Iris pigment epithelial cell (primary cell): ENCODE results near the gene CDK9.

Experiments
- DNase-seq: peaks from one replicate; pipeline ENCODE4 v3.0.0-alpha.2; 2011; ENCODE audit warnings: low read depth

The CDK9 gene

DNA sequence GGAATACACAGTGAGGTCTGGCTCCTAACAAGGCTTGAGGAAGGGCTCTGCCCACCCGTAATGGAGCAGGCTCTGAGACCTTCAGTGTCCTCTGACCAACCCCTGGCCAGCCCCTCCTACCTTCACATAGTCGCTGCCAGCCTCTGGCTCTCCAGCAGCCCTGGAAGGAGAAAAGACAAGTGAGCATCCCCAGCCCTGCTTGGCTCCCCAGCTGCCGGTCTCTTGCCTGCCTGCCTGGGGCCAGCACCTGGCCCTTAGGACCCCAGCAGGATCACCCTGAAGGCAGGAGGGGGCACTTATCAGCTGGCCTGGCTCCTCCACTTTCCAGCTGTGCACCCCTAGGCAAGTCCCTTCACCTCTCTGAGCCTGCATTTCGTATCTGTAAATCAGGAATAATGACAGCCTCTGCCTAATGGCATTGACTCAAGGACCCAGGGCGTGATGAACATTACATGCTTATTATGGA lies 24.3 kb upstream of the CDK9 start:
- no peak for DNase-seq

DNA sequence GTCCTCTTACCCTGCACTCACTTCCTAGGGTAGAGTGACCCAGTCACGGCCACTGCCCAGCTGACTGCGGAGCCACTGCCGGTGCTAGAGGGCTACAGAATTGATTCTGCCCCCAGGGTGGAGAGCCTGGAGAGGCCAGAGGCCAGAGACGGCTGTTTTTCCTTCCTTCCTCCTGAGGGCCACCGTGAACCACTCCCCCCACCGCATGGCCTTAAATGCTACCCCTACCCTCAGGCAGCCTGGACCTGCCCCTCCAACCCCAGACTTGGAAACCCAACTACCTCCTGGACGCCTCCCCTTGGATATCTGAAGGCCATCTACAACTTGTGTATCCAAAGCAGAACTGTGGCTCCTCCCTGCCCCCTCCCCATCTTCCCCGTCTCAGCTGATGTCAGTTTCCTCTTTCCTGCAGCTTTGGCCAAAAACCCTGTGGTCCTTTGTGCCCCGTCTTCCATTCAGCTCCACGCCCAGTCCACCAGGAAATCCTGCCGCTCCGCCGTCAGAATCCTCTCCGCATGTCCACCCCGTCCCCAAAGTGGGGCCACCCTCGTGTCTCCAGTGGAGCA lies 23.6 kb upstream of the CDK9 start:
- no peak for DNase-seq

DNA sequence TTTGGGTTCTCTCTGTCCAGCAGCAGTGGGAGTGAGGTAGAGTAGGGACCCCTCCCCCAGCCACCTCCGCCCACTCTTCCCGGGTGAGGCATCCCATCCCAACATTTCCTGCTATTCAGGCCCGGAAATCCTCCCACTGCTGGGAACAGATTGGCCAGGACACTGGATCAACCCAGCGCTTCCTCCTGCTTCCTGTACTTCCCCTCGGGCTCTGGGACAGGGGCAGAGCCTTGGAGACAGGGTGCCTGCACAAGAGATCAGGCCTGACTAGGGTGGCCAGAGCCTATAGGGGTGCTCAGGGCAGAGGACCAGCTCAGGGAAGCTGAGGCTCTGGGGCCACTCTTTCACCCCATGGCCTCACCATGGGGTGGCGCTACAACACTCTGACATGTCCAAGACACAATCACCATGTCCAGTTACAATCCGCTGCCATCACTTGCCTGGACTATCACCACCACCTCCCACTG lies 21.9 kb upstream of the CDK9 start:
- DNase-seq, result no peak

DNA sequence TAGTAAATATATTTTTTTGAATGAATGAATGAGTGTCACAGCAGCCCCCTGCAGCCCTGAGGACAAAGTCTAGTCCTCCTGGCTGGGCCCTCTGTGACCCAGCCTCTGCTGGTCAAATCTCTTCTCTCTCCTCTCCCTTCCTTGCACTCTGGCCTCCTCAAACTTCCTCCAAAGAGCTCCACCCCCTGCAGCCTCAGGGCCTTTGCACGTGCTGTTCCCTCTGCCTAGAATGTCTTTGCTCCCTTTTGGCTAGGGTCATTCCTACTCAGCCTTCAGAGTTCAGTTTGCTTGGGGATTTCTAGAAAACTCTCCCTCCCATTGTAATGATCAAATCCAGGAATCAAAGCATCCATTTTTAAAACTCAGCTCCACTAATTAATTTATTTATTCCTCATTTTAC lies 20.4 kb upstream of the CDK9 start:
- no peak for DNase-seq

DNA sequence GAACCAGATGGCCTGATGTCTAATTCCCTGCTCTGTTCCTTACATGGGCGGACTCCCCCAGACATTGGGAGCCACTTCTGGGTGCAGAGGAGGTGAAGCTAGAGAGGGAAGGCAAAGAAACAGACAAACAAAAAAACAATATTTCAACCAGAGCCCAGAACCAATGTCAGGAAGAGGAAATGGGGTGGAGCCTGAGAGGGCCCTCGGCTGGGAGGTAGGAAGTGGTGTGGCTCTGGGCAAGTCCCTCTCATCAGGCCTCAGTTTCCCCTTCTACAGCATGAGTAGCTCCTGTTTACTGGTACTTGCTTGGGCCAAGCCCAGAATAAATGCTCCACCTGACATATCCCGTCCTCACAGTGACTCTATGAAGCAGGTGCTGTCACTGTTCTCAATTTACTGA lies 18.4 kb upstream of the CDK9 start:
- DNase-seq, result no peak

DNA sequence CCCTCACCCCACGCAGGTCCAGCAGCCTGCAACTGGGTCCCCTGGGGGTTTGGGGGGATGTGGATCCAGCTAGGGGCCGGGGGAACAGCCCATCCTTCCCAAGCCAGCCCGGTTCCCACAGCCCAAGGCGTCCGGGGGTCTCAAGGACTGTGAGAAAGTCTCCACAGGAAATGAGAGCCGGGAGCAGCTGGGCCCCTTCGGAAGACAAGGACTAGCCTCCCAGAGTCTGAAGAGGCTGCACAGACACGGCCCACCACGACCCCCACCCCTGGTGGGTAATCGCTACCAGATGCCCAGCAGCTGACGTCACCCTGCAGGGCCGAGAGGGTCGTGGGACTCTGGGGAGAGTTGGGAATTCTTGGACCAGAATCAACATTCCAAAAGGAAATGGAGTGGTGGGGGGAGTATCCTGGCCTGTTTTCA lies 17.9 kb upstream of the CDK9 start:
- no peak for DNase-seq

DNA sequence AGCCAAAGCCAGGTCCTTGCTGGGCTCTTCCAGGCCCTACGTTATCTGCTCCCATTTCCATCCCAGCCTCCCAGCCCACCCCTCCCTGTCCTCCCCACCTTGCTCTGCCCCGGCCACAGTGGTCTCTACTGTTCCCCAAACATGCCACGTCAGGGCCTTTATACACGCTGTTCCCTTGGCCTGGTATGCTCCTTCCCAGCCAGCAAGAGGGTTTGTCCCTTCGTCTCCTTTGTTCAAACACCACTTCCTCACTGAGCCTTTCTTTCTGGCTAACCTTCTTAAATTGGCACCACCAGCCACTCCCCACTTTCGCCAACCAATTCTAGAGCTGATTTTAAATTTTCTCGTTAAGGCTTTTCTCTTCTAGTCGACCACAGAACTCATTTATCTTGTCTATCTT lies 17.1 kb upstream of the CDK9 start:
- no peak for DNase-seq

DNA sequence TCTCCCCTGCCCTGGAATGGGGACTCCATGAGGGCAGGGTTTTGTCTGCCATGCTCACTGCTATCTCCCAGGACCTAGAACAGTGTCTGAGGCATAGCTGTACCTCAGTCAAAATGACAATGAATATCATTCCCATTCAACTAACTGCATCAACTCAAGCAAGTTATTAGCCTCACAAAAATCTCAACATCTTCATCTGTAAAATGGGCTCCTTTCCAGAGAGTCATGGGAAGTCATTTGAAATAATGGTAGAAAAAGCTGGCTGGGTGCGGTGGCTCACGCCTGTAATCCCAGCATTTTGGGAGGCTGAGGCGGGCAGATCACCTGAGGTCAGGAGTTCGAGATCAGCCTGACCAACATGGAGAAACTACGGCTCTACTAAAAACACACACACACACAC lies 16.7 kb upstream of the CDK9 start:
- DNase-seq, result no peak

DNA sequence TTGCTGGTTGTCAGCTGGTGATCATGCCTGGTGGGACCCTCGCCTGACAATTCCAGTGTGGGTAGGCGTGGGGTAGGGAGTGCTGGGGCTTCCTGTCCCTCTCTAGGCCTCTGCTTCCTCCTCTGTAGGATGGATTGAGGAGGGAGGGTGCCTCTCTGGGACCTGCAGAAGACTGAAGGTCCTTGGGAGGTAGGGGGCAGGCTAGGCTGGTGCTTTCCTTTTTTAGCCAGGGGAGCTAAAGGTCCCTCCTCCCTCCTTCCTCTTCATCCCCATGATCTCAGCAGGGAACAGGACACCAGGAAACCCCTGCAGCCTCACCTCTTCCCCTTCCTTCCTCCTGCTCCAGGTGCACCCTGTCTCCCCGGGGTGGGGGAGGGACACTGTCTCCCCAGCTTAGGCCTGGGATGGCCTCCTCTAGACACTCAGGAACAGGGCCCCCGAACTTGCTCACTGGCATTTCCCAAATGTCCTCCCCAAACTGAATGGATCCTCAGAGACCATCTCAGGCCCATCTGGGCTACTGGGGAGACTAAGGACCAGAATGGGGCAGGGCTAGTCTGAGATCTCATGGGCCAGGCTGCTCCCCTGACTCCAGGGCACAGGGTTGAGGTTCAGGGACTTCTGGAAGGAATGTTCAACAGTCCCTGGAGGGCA lies 15.8 kb upstream of the CDK9 start:
- no peak for DNase-seq

DNA sequence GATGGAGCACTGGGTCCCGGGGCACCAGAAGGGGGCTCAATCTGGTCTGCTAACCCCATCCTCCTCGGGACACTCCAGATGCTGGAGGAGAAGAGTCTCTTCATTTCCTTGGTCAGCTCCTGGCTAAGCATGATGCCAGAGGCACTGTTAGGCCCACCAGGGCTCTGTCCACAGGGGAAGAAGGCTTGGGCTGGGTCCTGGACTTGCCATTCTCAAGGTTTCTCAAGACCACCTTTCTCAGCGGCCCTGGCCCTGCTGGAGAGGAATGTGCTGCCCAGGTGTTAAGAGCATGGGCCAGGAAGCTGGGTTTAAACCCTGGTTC lies 15.3 kb upstream of the CDK9 start:
- DNase-seq, result no peak

DNA sequence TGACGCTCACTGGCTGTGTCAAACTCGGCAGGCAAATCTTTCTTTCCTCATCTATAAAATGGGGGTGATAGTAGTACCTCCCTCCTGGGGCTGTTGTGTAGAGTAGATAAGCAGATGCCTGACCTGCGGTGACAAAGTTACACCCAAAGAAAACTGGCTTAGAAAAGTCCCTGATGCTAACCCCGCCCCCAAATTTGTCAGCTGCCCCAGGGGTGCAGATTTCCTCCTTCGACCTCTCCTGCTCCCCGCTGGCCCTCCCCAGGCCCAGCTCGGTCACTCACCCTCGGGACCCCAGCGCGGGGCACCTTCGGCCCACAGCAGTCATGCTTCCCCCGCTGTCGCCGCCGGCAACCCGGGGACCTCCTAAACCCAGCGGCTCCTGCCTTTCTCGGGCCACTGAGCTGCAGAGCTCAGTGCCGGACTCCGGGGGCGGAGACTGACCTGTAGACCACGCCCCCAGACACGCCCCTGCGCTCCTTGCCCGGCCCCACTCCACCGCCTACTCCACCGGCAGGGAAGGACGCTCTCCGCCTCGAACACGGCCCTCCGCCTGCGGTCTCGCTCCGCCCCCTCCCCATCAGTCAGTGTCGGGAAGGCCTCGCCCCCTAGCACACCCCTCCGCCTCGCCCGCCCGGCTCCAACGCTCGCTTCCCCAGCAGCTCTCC lies 14.8 kb upstream of the CDK9 start:
- peak; percentile 99 for DNase-seq

DNA sequence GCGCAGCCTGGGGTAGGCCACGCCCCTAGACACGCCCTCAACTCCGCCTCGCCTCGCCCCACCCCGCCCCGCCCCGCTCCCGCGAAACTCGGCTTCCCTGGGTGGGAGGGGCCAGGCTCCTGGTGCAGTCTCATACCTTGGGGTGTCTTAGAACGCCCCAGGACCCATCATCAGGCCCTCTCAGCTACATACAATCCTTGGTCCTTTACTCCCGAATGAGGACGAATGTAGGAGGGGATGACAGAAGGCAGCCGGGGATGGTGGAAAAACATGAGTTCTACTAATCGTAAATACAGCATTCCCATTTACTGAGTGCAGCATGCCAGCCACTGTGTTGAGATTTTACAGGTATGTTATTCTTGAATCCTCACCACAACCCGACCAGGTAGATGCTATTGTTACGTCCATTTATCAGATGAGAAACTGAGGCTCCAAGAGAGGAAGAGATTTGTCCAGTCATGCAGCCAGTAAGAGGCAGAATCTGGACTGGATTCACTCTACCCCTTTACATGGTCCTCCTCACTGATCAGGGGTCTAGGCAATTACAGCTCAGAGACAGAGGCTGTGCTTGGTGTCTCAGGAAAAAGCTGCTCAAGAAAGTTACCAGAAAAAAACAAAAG lies 14.2 kb upstream of the CDK9 start:
- no peak for DNase-seq

DNA sequence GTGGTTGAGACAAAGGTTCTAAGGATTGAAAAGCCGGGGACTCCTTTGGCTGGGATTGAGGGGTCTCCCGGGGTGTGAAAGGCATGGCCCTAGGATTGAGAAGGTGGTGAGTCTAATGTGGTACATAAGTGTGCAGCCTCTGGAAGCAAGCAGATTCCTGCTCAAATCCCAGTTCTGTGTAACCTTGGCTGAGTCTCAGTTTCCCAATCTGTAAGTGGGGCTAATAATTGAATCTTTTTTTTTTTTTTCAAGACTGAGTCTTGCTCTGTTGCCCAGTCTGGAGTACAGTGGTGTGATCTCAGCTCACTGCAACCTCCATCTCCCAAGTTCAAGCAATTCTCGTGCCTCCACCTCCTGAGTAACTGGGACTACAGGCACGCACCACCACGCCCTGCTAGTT lies 13.2 kb upstream of the CDK9 start:
- no peak for DNase-seq

DNA sequence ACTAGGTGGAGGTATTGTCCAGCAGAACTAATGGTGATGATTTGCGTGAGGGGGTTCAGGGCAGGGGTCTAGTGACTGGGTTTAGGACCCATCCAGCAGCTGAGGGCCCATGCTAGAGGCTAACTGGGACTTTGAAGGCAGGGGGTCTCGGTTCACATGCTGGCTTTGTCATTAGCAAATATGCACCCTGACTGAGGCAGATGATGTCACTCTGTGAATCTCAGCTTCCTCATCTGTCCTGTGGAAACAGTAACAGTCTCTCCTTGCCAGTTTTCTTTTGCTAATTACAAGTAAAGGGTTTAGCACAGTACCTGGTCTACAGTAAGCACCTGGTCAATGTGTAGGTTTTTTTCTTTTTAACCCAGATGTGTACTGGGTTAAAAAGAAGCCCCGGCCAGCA lies 12.6 kb upstream of the CDK9 start:
- no peak for DNase-seq

DNA sequence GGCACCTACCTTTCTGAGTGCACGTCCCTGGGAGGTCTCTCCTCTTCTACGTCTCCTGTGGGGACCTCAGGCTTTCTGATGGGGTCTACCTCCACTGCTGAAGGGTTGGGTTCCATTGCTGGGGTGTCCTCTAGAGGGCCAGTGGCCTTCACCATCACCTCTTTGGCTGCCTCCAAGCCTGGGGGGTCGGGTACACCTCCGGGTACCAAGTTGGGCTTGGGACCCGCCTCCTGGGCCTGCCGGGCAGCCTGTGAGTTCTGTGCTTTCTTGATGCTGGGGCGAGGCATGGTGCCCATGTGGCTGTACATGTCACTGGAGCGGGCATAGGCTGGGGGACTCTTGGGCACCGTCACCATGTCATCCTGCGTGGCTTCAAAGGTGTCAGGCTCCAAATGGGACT lies 11.9 kb upstream of the CDK9 start:
- DNase-seq, result no peak

DNA sequence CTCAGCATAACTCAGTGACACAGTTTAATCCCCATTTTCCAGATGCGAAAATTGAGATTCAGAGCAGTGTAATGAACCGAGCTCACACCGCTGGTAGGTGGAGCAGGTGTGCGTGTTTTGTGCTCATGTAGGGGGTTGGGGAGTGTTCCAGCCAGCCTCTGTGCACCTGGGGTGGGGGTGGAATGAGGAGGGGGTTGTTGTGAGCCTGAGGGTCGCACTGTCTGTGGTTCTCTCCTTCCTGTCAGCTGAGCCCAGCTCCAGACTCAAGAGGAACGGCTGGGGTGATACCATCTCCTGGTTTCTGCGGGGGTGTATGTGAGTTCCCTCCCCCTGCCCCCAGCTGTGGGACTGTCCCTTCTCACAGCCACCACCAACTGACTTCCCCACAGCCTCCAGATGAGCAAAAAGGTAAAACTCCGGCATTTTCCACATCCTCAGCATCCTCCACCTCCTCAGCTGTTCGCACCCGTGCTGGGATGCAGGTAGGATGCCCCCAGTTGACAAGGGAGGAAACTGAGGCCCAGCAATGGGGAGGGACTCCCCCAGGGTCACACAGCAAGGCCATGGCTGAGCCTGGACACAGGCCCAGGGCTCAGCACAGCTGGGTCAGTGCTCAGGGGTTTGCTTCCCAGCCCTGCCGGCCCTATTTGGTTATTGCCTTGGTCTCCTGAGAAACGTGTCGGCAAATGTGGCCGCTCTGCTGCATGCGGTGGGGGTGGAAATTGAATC lies 9.5 kb upstream of the CDK9 start:
- no peak for DNase-seq

DNA sequence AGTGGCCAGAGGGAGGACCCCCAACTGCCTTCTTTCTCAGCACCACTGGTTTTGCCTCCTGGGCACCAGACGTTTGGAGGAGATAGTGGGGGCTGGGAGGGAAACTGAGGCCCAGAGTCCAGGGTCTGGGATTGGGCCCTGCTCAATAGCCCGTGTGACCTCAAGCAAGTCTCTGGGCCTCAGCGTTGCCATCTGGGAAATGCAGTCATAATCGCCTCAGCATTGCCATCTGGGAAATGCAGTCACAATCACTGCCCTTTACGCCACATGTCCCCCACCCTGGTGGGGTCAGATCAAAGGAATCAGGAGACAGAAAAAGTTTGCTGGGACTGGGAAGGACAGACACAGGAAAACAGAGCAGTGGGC lies 8.9 kb upstream of the CDK9 start:
- DNase-seq, result no peak

DNA sequence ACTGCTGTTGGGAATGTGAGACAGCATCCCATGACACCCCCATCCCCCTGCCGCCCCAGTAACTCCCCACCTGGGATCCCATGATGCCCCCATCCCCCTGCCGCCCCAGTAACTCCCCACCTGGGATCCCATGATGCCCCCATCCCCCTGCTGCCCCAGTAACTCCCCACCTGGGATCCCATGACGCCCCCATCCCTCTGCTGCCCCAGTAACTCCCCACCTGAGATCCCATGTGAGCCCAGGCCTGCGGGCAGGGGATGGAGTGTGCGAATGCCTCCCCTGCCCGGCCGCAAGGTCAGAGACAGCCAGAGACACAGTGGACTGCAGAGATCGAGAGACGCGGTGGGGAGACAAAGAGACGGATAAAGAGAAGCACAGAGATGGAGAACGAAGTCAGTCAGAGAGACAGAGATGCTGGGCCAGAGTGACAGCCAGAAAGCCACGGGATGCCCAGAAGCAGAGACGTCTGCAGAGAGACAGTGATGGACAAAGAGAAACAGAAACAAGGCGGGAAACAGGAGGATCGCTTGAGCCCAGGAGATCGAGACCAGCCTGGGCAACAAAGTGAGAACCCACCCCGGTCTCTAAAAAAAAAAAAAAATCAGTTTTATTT lies 8.4 kb upstream of the CDK9 start:
- DNase-seq, result no peak

DNA sequence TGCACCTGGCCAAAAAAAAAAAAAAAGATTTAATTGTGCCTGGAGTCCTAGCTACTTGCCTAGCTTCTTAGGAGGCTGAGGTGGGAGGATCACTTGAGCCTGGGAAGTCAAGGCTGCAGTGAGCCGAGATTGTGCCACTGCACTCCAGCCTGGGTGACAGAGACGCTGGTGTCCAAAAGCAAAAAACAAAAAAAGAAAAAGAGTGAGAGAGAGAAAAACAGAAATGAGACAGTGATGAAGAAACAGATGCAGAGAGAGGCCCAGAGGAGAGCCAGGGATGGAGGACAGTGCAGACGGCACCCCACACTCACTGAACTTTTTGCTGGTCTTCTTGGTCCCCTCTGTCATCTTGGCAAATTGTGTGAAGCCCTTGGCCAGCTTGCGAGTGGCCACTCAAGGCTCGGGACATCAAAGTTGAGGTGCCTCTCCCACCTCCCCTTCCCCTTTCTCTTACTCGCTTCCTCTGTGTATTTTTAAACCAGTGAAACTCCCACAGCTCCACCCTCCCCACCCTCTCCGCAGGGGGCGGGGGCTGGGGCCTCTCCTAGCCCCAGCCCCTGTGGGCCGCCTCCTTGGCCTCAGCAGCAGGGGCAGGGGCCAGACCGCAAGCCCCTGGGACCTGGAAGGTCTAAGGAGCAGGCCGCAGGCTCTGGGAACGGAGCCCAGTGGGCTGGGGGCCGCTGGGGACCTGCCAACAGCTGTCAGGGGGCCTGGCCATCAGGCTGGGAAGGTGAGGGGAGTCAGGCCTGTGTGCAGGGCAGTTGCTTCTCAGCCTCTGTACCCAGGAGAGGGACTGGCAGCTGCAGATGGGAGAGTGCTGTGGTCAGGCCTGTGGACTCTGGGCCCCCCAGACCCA lies 7.3 kb upstream of the CDK9 start, which contains the start of gene SH2D3C:
SH2D3C (minus strand) TSS at position 387 of the 856 bp plus-strand sequence; CDS start at position 348, 39 bp downstream.
- no peak for DNase-seq

DNA sequence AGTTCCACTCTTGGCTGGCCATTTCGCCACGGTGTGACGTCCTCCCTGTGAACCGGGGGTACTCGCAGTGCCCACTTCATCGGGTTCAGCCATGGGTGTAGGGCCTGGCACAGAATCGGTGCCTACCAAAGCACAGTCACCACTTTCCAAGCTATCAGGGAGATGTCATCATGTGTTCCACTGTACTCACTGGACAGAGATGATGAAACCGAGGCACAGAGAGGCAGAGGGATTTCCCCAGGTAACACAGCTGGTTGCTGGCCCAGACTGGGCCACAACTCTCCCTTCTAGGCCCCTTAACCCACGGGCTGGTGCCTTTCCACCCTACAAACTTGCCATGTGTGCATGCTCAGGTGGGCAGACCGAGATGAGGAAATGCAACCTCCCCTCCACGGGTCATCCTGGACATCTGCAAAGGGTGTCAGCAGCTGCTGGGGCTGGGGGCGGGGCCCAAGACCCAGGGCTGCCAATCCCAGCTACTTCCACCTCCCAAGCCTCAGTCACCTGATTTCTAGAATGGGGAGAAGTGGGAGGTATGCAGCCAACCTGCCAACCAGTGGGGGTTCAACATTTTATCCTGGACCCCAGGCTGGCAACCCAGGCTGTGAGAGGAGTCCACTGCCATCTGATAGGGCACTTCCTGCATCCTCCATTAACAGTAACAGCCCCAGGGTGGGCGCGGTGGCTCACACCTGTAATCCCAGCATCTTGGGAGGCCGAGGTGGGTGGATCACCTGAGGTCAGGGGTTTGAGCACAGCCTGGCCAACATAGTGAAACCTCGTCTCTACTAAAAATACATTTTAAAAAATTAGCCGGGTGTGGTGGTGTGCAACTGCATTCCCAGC lies 6.5 kb upstream of the CDK9 start:
- DNase-seq, result no peak
